Spleen (tissue), 7 donors: Measurements from ENCODE around the gene MAPK8IP3.

Experiments
- POLR2A ChIP-seq, 3 donors: fragments of 450-650 bp; IDR thresholded peaks; one replicate each; pipeline ENCODE4 v1.5.1; 2017; ENCODE audit warnings: antibody characterized with exemption in 3 of 3, mild to moderate bottlenecking in 1 of 3
- TF ChIP-seq, protein P1 (sequence below), 11 experiments: fragments of 200-600 bp in 7 of 11; fragments of 450-650 bp in 4 of 11; sonication (generic) in 4 of 11; IDR thresholded peaks in 8 of 11; conservative IDR thresholded peaks in 3 of 11; 1 replicate in 7 of 11; 2 replicates in 4 of 11; pipeline versions ENCODE4 v1.4.0 to v1.8.0; 2016 to 2021; ENCODE audit warnings: antibody characterized with exemption in 11 of 11, inconsistent platforms in 4 of 11, mild to moderate bottlenecking in 1 of 11
- donor health status: DM: no; HTN: no; CAD: no; lungs with moderate emphysema.
- donor health status: DM: no; HTN: no; CAD: no.
- donor health status: DM: no; HTN: no; CAD: no.

DNA sequence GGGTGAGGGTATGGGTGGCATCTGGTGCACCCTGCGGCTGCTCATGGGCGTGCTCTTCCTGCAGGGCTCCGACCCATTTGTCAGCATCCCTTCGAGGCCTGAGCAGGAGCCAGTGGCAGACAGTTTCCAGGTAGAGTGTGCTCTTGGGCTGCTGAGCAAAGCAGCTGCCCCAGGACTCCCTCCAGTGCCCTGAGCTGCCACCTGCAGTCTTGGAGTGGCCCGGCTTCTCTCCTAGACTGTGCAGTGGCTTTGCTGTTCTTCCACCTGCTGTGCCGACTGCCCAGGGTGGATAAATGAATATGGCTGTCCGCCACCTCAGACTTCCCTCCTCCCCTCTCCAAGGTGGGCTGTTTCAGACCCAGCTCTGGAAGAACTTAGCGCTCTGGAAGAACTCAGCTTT is 38.7 kb upstream of the MAPK8IP3 start:
- TF ChIP-seq, protein P1, sequence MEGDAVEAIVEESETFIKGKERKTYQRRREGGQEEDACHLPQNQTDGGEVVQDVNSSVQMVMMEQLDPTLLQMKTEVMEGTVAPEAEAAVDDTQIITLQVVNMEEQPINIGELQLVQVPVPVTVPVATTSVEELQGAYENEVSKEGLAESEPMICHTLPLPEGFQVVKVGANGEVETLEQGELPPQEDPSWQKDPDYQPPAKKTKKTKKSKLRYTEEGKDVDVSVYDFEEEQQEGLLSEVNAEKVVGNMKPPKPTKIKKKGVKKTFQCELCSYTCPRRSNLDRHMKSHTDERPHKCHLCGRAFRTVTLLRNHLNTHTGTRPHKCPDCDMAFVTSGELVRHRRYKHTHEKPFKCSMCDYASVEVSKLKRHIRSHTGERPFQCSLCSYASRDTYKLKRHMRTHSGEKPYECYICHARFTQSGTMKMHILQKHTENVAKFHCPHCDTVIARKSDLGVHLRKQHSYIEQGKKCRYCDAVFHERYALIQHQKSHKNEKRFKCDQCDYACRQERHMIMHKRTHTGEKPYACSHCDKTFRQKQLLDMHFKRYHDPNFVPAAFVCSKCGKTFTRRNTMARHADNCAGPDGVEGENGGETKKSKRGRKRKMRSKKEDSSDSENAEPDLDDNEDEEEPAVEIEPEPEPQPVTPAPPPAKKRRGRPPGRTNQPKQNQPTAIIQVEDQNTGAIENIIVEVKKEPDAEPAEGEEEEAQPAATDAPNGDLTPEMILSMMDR (IDR thresholded peaks at IDR 0.05 in 8 of 11, conservative IDR thresholded peaks at IDR 0.05 in 3 of 11) = no peak
- TF ChIP-seq POLR2A (IDR thresholded peaks at IDR 0.05) = no peak
